ENCODE measurements around the gene TOR2A.

DNA sequence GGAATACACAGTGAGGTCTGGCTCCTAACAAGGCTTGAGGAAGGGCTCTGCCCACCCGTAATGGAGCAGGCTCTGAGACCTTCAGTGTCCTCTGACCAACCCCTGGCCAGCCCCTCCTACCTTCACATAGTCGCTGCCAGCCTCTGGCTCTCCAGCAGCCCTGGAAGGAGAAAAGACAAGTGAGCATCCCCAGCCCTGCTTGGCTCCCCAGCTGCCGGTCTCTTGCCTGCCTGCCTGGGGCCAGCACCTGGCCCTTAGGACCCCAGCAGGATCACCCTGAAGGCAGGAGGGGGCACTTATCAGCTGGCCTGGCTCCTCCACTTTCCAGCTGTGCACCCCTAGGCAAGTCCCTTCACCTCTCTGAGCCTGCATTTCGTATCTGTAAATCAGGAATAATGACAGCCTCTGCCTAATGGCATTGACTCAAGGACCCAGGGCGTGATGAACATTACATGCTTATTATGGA, 26.4 kb upstream of the TOR2A start:
- TF ChIP-seq, protein P1, sequence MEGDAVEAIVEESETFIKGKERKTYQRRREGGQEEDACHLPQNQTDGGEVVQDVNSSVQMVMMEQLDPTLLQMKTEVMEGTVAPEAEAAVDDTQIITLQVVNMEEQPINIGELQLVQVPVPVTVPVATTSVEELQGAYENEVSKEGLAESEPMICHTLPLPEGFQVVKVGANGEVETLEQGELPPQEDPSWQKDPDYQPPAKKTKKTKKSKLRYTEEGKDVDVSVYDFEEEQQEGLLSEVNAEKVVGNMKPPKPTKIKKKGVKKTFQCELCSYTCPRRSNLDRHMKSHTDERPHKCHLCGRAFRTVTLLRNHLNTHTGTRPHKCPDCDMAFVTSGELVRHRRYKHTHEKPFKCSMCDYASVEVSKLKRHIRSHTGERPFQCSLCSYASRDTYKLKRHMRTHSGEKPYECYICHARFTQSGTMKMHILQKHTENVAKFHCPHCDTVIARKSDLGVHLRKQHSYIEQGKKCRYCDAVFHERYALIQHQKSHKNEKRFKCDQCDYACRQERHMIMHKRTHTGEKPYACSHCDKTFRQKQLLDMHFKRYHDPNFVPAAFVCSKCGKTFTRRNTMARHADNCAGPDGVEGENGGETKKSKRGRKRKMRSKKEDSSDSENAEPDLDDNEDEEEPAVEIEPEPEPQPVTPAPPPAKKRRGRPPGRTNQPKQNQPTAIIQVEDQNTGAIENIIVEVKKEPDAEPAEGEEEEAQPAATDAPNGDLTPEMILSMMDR (IDR thresholded peaks at IDR 0.05; ENCODE audit: low read length) = no peak
- TF ChIP-seq EZH2 (optimal IDR thresholded peaks at IDR 0.05; ENCODE audit: low read depth, low read length) = no peak
- TF ChIP-seq EZH2phosphoT487 (IDR thresholded peaks at IDR 0.05; ENCODE audit: low read length) = no peak

Measured in MM.1S (cell line).